Measurements from ENCODE around the gene SSH2.
A peak's percentile ranks its signal among the peaks of the same experiment; 100 is the strongest.
"Not testable (repeated sequence)": the region's sequence is repeated elsewhere in the genome, so short reads cannot be mapped to it uniquely, and the experiment has no call there.

SSH2 gene, protein sequence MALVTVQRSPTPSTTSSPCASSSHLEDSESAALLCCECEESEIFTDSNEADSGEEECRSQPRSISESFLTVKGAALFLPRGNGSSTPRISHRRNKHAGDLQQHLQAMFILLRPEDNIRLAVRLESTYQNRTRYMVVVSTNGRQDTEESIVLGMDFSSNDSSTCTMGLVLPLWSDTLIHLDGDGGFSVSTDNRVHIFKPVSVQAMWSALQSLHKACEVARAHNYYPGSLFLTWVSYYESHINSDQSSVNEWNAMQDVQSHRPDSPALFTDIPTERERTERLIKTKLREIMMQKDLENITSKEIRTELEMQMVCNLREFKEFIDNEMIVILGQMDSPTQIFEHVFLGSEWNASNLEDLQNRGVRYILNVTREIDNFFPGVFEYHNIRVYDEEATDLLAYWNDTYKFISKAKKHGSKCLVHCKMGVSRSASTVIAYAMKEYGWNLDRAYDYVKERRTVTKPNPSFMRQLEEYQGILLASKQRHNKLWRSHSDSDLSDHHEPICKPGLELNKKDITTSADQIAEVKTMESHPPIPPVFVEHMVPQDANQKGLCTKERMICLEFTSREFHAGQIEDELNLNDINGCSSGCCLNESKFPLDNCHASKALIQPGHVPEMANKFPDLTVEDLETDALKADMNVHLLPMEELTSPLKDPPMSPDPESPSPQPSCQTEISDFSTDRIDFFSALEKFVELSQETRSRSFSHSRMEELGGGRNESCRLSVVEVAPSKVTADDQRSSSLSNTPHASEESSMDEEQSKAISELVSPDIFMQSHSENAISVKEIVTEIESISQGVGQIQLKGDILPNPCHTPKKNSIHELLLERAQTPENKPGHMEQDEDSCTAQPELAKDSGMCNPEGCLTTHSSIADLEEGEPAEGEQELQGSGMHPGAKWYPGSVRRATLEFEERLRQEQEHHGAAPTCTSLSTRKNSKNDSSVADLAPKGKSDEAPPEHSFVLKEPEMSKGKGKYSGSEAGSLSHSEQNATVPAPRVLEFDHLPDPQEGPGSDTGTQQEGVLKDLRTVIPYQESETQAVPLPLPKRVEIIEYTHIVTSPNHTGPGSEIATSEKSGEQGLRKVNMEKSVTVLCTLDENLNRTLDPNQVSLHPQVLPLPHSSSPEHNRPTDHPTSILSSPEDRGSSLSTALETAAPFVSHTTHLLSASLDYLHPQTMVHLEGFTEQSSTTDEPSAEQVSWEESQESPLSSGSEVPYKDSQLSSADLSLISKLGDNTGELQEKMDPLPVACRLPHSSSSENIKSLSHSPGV (N-terminal part only)

GRCh38 chr17:29929533-29930408 lies at the start of gene SSH2:
SSH2 (minus strand) TSS chr17:29930228; CDS start chr17:29930000, 228 bp downstream.
- DNase-seq = peak; percentile 83

- peak; percentile 32 for DNase-seq
Observed at GRCh38 chr17:29977836-29978235, 47.8 kb upstream of the SSH2 start.

GRCh38 chr17:29973005-29973404 lies 43.0 kb upstream of the SSH2 start:
- DNase-seq = no peak

DNA sequence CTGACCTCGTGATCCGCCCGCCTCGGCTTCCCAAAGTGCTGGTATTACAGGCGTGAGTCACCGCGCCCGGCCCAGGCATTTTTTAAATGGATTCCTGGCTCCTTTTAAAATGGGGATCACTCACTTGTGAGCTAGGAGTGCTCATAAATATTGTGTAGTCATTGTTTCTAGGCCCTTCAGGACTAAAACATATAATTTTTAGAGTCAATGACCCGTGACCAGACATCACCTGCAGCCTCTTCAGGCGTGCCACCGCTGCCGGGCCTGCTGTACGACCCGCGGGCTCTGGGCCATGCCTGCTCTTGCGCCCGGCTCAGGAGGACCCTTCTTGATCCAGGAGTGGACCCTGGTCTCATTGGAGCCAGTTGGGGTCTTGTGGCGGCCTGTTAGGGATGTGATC lies 42.2 kb upstream of the SSH2 start:
- no peak for DNase-seq

DNA sequence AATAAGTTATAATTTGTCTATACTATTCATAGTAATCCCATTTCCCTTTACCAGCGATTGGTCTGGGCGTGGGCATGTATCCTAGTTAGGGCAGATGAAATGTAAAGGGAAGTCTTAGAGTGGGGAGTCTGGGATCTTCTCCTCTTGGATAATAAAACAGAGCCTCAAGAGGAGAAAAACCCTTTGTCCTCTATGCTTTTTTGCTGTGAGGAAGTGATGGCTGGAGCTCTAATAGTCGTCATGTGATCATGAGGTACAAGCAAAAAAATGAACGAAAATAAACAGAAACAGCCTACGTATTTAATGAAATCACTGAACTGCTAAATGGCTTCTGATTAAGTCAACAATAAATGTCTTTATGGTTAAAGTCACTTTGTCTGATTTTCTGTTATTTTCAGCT lies 38.2 kb upstream of the SSH2 start:
- DNase-seq = no peak

- no peak for DNase-seq
Observed at GRCh38 chr17:29962656-29963055, 32.6 kb upstream of the SSH2 start.

DNA sequence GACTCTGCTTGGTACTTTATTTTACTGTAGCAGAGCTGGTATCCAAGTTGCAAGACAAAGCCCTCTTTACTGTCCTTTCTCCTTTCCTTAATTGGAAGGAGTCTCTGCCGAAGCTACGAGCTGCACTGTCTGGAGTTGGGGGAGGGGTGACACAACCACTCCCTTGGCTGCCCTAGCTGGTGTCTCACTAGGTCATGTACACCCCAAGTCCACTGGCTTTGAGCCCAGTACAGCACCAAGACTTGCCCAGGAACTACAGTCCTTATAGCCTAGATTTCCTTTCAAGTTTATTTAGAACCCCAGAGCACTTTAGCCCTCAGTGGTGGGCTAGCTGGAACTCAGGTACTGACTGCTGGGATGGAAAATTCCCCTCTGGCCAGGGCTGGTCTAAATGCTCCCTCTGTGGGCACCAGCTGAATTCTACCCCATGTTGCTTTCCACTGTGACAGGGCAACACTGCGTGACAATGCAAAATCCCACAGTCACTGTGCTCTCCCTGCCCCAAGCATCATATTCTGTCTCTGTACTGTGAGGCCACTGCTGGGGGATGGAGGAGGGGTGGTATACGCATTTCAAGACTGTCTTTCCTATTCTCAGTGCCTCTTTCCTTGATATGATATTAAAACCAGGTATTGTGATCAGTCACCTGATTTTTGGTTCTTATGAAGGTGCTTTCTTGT lies 29.8 kb upstream of the SSH2 start:
- no peak for DNase-seq

DNA sequence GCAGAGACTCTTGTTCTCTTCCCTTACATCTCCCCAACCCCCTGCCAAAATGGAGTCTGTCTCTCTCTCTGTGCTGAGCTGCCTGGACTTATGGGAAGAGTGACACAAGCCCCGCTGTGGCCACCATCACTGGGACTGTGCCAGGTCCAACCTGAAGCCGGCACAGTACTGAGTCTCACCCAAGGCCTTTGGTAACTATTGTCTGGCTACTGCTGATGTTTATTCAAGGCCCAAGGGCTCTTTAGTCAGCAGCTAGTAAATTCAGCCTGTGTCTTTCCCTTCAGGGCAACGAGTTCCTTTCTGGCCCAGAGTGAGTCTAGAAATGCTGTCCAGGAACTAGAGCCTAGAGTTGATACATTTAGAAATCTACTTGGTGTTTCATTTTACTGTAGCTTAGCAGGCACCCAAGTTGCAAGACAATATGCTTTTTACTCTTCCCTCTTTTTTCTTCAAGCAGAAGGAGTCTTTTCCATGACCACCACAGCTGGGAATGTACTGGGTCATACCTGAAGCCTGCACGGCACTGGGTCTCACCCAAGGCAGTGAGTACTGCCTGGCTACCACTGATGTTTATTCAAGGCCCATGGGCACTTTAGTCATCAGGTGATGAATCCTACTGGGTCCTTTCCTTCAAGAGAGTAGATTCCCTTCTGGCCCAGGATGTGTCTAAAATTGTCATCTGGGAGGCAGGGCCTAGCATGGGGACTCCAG lies 29.1 kb upstream of the SSH2 start:
- DNase-seq = no peak

- not testable (repeated sequence) for DNase-seq
Observed at GRCh38 chr17:29957488-29957887, 27.5 kb upstream of the SSH2 start.

GRCh38 chr17:29956225-29956624 lies 26.2 kb upstream of the SSH2 start:
- no peak for DNase-seq

GRCh38 chr17:29954405-29954804 lies 24.4 kb upstream of the SSH2 start:
- DNase-seq = no peak

DNA sequence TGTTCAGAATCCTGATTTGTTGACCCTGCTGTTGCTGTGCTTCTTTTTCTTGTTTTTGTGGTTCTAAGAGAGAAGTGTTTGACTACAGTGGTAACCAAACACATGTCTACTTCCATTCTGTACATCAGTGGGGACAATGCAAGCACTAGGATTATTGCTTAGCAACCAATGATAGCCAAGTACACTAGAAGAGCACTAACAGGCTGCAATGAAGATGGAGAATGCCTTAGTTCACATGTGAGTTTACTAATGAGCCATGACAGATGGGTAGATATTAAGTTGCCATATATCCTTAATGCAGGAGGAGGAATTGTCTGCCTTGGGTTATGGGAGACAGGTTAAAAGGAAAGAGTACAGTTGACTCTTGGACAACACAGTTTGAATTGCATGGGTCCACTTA lies 19.7 kb upstream of the SSH2 start:
- DNase-seq = no peak

- DNase-seq = no peak
Observed at GRCh38 chr17:29948448-29949215, 18.6 kb upstream of the SSH2 start.

DNA sequence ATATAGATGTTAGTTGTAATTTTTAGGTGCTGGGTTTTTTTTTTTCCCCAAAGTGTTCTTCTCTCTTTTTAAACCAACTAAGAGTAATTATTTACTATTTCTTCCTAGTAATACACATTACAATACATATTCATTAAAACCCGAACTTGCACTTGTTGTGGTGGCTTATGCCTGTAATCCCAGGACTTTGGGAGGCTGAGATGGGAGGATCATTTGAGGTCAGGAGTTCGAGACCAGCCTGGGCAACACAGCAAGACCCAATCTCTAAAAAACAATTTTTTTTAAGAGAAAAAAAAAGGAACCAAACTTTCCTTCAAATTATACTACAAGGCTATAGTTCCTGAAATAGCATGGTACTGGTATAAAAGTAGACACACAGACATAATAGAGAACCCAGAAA lies 15.3 kb upstream of the SSH2 start:
- no peak for DNase-seq

GRCh38 chr17:29941334-29941733 lies 11.3 kb upstream of the SSH2 start, which contains the start of gene EFCAB5:
EFCAB5 (plus strand) TSS chr17:29941634; CDS start chr17:29941797, 163 bp downstream.
- DNase-seq = no peak

DNA sequence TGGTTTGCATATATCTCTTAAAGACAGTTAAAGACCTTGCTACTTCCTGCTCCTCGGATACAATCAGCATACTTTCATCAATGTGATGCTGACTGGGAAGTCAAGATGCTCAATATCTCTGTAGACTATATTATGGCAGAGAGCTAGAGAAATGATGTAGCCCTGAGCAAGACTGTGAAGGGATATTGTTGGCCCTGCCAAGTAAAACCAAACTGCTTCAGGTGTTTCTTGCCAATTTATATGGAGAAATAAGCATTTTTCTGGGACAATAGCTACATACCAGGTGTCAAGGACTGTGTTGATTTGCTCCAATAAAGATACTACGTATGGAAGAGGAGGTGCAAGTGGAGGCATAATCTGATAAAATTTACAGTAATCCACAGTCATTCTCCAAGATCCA lies 6.7 kb upstream of the SSH2 start:
- DNase-seq = no peak

- not testable (repeated sequence) for DNase-seq
Observed at GRCh38 chr17:29935909-29936308, 5.9 kb upstream of the SSH2 start.

DNA sequence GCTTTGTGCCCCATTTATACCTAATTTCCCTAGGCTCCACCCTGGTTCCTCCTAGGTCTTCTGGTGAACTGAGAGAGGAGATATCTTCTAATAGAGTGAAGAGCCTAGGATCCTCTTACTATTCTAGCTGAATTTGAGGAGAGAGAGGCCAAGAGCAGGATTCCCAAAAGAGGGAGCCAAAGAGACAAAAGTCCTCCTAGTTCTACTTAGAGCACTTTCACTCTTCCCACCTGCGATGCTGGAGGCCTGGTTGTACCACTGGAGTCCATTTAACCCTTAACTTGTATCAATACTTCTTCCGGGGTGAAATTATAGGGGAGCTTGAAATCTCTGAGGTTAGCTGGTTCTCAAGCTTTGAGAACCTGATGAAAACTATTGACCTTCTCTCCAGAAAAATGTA lies 3.4 kb upstream of the SSH2 start:
- DNase-seq = peak; percentile 20

DNA sequence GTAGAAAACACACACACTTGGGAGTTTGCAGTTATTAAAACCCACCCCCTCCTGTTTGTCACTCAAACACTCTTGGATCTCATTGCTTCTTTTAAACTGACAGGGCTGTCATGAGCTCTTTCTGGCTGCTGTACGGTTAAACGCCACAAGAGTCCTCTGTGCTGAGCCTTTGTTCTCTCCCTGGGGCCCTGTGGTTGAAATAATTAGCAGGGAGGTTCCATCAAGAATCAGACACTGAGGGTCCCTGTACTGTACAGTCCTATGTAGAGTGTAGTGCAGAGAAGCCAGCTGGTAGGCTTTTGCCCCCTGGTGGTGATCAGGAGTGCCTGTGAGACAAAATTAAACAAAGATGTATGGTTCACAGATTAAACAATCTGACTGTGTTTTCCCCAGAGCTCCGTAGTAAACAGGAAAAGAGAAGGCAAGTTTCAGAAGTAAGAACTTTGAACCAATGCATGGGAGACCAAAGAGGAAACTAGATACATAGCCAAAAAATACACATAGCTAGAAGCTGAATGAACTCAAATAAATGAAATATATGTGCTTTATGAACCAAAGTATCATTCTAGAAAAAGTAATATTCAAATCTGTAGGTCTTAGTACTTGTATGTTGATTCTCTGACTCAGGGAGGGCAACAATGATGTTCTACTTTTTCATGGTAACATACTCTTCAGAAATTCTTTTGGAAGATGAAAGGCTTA lies 1.4 kb upstream of the SSH2 start:
- DNase-seq = peak; percentile 85
